Fibroblast of lung (primary cell): Measurements from ENCODE around the gene DNAJC6. TPM values are rescaled to one million over a fixed set of nuclear protein-coding genes. Genes with fewer than 3 reads are reported as not detected.

Experiments used
- DNase-seq, 2 donors: peaks; one replicate each; pipeline versions ENCODE4 v3.0.0 to v3.0.0-alpha.2; 2010; ENCODE audit warnings: low read depth in 2 of 2
- H2AFZ ChIP-seq: 2 replicates; pipeline ENCODE4 v1.5.1; 2012; ENCODE audit warnings: low read length, control low read depth, inconsistent platforms
- H3K27ac ChIP-seq: 2 replicates; pipeline ENCODE4 v1.5.1; 2011; ENCODE audit warnings: low read length, control low read depth; ENCODE audit not compliant: insufficient read depth
- H3K27me3 ChIP-seq: 2 replicates; pipeline ENCODE4 v1.5.1; 2011; ENCODE audit warnings: mild to moderate bottlenecking, low read length; ENCODE audit not compliant: control insufficient read depth, insufficient read depth
- H3K36me3 ChIP-seq: 2 replicates; pipeline ENCODE4 v1.5.1; 2011; ENCODE audit warnings: low read length; ENCODE audit not compliant: control insufficient read depth, insufficient read depth
- H3K4me1 ChIP-seq: 2 replicates; pipeline ENCODE4 v1.5.1; 2011; ENCODE audit warnings: low read length; ENCODE audit not compliant: control insufficient read depth, insufficient read depth; ENCODE audit errors: extremely low read depth
- H3K4me2 ChIP-seq: 2 replicates; pipeline ENCODE4 v1.5.1; 2011; ENCODE audit warnings: low read length, control low read depth; ENCODE audit not compliant: insufficient read depth; ENCODE audit errors: extremely low read depth
- H3K4me3 ChIP-seq, 4 experiments: fragments of 200-600 bp in 1 of 4; sonication (generic) in 1 of 4; replicated peaks in 1 of 4; 2 replicates each; pipeline ENCODE4 v1.5.1; 2011 to 2016; ENCODE audit warnings: low read length in 4 of 4, low read depth in 3 of 4, mild to moderate bottlenecking in 3 of 4, control low read depth in 2 of 4, inconsistent platforms in 1 of 4, mixed read lengths in 1 of 4; ENCODE audit not compliant: insufficient read depth in 1 of 4; ENCODE audit errors: control extremely low read depth in 1 of 4
- H3K79me2 ChIP-seq: 2 replicates; pipeline ENCODE4 v1.5.1; 2012; ENCODE audit warnings: mild to moderate bottlenecking, low read length, inconsistent platforms; ENCODE audit not compliant: control insufficient read depth, insufficient read depth
- H3K9ac ChIP-seq: 2 replicates; pipeline ENCODE4 v1.5.1; 2011; ENCODE audit warnings: mild to moderate bottlenecking, low read length, control low read depth; ENCODE audit not compliant: insufficient read depth
- H3K9me3 ChIP-seq: 2 replicates; pipeline ENCODE4 v1.5.1; 2012; ENCODE audit warnings: low read depth, low read length; ENCODE audit not compliant: control insufficient read depth, insufficient read depth
- H4K20me1 ChIP-seq: 2 replicates; pipeline ENCODE4 v1.5.1; 2011; ENCODE audit warnings: low read length; ENCODE audit not compliant: control insufficient read depth, insufficient read depth; ENCODE audit errors: extremely low read depth
- CTCF ChIP-seq, 2 donors: IDR thresholded peaks in 1 of 2; conservative IDR thresholded peaks in 1 of 2; 1 replicate in 1 of 2; 2 replicates in 1 of 2; pipeline ENCODE4 v1.5.1; 2011 to 2012; ENCODE audit warnings: low read length in 2 of 2, control low read depth in 1 of 2, inconsistent platforms in 1 of 2, low read depth in 1 of 2, mild to moderate bottlenecking in 1 of 2
- EZH2 ChIP-seq: IDR thresholded peaks from 2 replicates; pipeline ENCODE4 v1.5.1; 2012; ENCODE audit warnings: low read length, control low read depth, mild to moderate bottlenecking; ENCODE audit errors: missing control alignments
- polyA plus RNA-seq, 2 donors: library from polyadenylated mRNA; depleted of rRNA in 1 of 2; stranded (reverse) in 1 of 2; unstranded in 1 of 2; fragments of >200 nt; gene quantifications; 2 replicates each; pipeline ENCODE4 v1.2.1, GENCODE V29; 2011 to 2012; ENCODE audit warnings: missing spikeins in 1 of 2
- total RNA-seq: library from RNA; depleted of rRNA; stranded (reverse); fragments of >200 nt; gene quantifications from 2 replicates; pipeline ENCODE4 v1.2.1, GENCODE V29; 2014

DNAJC6 gene
- total and polyA plus RNA-seq, 2 donors (not counting 1 experiment from before 2014, with no cell fraction given), result 0.33 to 0.98 TPM

DNA sequence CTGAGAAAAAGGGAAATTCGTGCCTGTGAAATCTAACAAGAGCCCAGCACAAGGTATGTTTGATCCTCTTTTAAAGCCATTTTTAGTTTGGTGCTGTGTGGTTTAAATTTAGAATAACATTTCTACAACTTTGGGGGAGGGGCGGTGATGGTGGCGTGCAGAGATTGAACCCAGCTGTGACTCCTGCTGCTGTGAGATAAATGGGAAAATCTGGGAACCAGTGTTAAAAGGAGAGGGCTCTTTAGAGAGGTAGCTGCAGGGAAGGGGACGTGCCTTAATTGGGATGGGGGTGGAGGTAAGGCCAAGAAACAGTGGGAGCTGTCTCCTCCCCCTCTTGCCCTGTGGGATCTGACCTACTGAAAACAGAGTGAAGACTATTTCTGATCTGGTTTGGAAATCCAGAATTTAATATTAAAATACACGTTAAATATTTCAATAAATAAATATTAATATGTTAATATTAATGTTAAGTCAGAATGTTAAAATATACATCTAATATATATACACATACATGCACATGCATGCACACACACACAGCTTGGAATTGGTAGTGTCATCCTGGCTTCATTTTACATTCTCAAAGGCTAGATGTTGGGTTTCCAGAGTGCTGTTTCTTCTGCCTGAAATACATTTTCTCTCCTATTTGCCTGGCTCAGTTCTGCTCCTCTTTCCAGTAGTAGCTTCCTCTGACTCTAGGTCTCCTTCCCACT is 30.1 kb upstream of the DNAJC6 start:
- no peak overlapping the region for H3K4me3 ChIP-seq
- H3K27me3 ChIP-seq, result no peaks in the 10 kb centered on the region
- H3K79me2 ChIP-seq, result no peaks in the 10 kb centered on the region
- H3K9me3 ChIP-seq, result no peaks in the 10 kb centered on the region
- peaks cover 3% of the 10 kb centered on the region for H3K4me1 ChIP-seq
- DNase-seq, result peak in 1 of 2 donors; percentile 28
- H3K36me3 ChIP-seq, result no peaks in the 10 kb centered on the region
- no peak overlapping the region for H3K27ac ChIP-seq
- H3K9ac ChIP-seq, result no peak overlapping the region
- H2AFZ ChIP-seq, result no peak overlapping the region
- TF ChIP-seq EZH2 (no peak), CTCF (conservative IDR thresholded peaks at IDR 0.05 in 1 of 2, IDR thresholded peaks at IDR 0.05 in 1 of 2; ENCODE audit: low read depth in 1 of 2, low read length in 2 of 2) (no peak)
- H3K4me2 ChIP-seq, result no peak overlapping the region
- no peaks in the 10 kb centered on the region for H4K20me1 ChIP-seq

GRCh38 chr1:65281846-65282245 is 27.5 kb upstream of the DNAJC6 start:
- peaks cover 3% of the 10 kb centered on the region for H3K4me1 ChIP-seq
- no peak overlapping the region for H2AFZ ChIP-seq
- H4K20me1 ChIP-seq, result no peaks in the 10 kb centered on the region
- H3K9me3 ChIP-seq, result no peaks in the 10 kb centered on the region
- DNase-seq, result no peak
- H3K27me3 ChIP-seq, result no peaks in the 10 kb centered on the region
- no peak overlapping the region for H3K9ac ChIP-seq
- H3K36me3 ChIP-seq, result no peaks in the 10 kb centered on the region
- H3K27ac ChIP-seq, result no peak overlapping the region
- no peak overlapping the region for H3K4me3 ChIP-seq
- TF ChIP-seq CTCF (conservative IDR thresholded peaks at IDR 0.05 in 1 of 2, IDR thresholded peaks at IDR 0.05 in 1 of 2; ENCODE audit: low read depth in 1 of 2, low read length in 2 of 2), result no peak
- no peak for TF ChIP-seq EZH2
- H3K79me2 ChIP-seq, result no peaks in the 10 kb centered on the region
- no peak overlapping the region for H3K4me2 ChIP-seq

- Histone ChIP-seq H3K9me3 (no peaks in the 10 kb centered on the region), H3K36me3 (no peaks in the 10 kb centered on the region), H3K4me1 (no peaks in the 10 kb centered on the region), H3K79me2 (no peaks in the 10 kb centered on the region), H3K9ac (no peak overlapping the region), H3K4me2 (no peak overlapping the region), H4K20me1 (no peaks in the 10 kb centered on the region), H3K27ac (no peak overlapping the region), H2AFZ (no peak overlapping the region), H3K27me3 (no peaks in the 10 kb centered on the region), H3K4me3 (no peak overlapping the region)
- TF ChIP-seq EZH2, result no peak
- no peak for TF ChIP-seq CTCF (conservative IDR thresholded peaks at IDR 0.05 in 1 of 2, IDR thresholded peaks at IDR 0.05 in 1 of 2; ENCODE audit: low read depth in 1 of 2, low read length in 2 of 2)
- DNase-seq, result no peak
Measured at GRCh38 chr1:65284229-65284628, 25.1 kb upstream of the DNAJC6 start.
